NB4 (cell line): ENCODE measurements around the gene RPTOR.

Source experiments
- DNase-seq: peaks from one replicate; pipeline ENCODE4 v3.0.0; 2010; ENCODE audit warnings: low read depth
- H3K4me3 ChIP-seq: one replicate; pipeline ENCODE4 v1.5.1; 2011; ENCODE audit warnings: mild to moderate bottlenecking, low read depth, low read length, moderate library complexity
- CTCF ChIP-seq: IDR thresholded peaks from one replicate; pipeline ENCODE4 v1.5.1; 2012; ENCODE audit warnings: low read depth, low read length
- MAX ChIP-seq: IDR thresholded peaks from 2 replicates; pipeline ENCODE4 v1.6.1; 2011; ENCODE audit warnings: low read depth, low read length
- MYC ChIP-seq: IDR thresholded peaks from 2 replicates; pipeline ENCODE4 v1.6.1; 2011; ENCODE audit warnings: low read depth, low read length
- POLR2A ChIP-seq: IDR thresholded peaks from 2 replicates; pipeline ENCODE4 v1.6.1; 2011; ENCODE audit warnings: mild to moderate bottlenecking; ENCODE audit not compliant: insufficient read length; ENCODE audit errors: extremely low read depth

The RPTOR gene

GRCh38 chr17:81009136-81009535 is 464.5 kb downstream of the RPTOR start:
- H3K4me3 ChIP-seq, result peak overlapping the region; percentile 23
- no peak for TF ChIP-seq MAX
- TF ChIP-seq MYC, result no peak
- no peak for TF ChIP-seq POLR2A
- no peak for TF ChIP-seq CTCF
- peak; percentile 88 for DNase-seq

- DNase-seq, result no peak
- H3K4me3 ChIP-seq, result no peak overlapping the region
- TF ChIP-seq POLR2A, result no peak
- TF ChIP-seq CTCF, result no peak
- no peak for TF ChIP-seq MAX
- no peak for TF ChIP-seq MYC
Measured at GRCh38 chr17:81010935-81011334, 466.3 kb downstream of the RPTOR start.

- no peak overlapping the region for H3K4me3 ChIP-seq
- no peak for TF ChIP-seq MYC
- no peak for TF ChIP-seq MAX
- TF ChIP-seq POLR2A, result no peak
- no peak for TF ChIP-seq CTCF
- DNase-seq, result no peak
Measured at GRCh38 chr17:81011951-81012350, 467.3 kb downstream of the RPTOR start.

GRCh38 chr17:81012574-81013447 is 468.2 kb downstream of the RPTOR start:
- no peak overlapping the region for H3K4me3 ChIP-seq
- no peak for DNase-seq
- no peak for TF ChIP-seq MYC
- TF ChIP-seq POLR2A, result no peak
- TF ChIP-seq CTCF, result no peak
- no peak for TF ChIP-seq MAX

- H3K4me3 ChIP-seq, result no peak overlapping the region
- no peak for DNase-seq
- TF ChIP-seq POLR2A (no peak), MAX (no peak), MYC (no peak), CTCF (no peak)
Measured at GRCh38 chr17:81013642-81014041, 469.0 kb downstream of the RPTOR start.
